Neural progenitor cell (in vitro differentiated cells): Measurements from ENCODE around the gene HSP90AA1. TPM values are rescaled to one million over a fixed set of nuclear protein-coding genes. Genes with fewer than 3 reads are reported as not detected.

Source experiments
- DNase-seq: peaks from one replicate; pipeline ENCODE4 v3.0.0-alpha.2; 2016; ENCODE audit warnings: low spot score
- H2AFZ ChIP-seq: fragments of 200-600 bp; sonication (generic); replicated peaks from 2 replicates; pipeline ENCODE4 v1.6.1; 2016; ENCODE audit warnings: antibody characterized with exemption
- H3F3A ChIP-seq: fragments of 200-600 bp; sonication (generic); 2 replicates; pipeline ENCODE4 v1.6.1; 2016; ENCODE audit warnings: antibody characterized with exemption, low read depth
- H3K27ac ChIP-seq: fragments of 200-600 bp; sonication (generic); 2 replicates; pipeline ENCODE4 v1.5.1; 2016; ENCODE audit warnings: mild to moderate bottlenecking
- H3K27me3 ChIP-seq: fragments of 200-600 bp; sonication (generic); 2 replicates; pipeline ENCODE4 v1.6.1; 2016; ENCODE audit warnings: mild to moderate bottlenecking, moderate library complexity
- H3K36me3 ChIP-seq: fragments of 200-600 bp; sonication (generic); 2 replicates; pipeline ENCODE4 v1.5.1; 2016
- H3K4me1 ChIP-seq: fragments of 200-600 bp; sonication (generic); 2 replicates; pipeline ENCODE4 v1.6.1; 2016; ENCODE audit warnings: mixed run types
- H3K4me2 ChIP-seq: fragments of 200-600 bp; sonication (generic); 2 replicates; pipeline ENCODE4 v1.6.1; 2016
- H3K4me3 ChIP-seq: fragments of 200-600 bp; sonication (generic); 2 replicates; pipeline ENCODE4 v1.5.1; 2016
- H3K79me2 ChIP-seq: fragments of 200-600 bp; sonication (generic); 2 replicates; pipeline ENCODE4 v1.6.1; 2016; ENCODE audit warnings: low read depth
- H3K9ac ChIP-seq: fragments of 200-600 bp; sonication (generic); 2 replicates; pipeline ENCODE4 v1.6.1; 2016
- H3K9me3 ChIP-seq: fragments of 200-600 bp; sonication (generic); 2 replicates; pipeline ENCODE4 v1.5.1; 2016; ENCODE audit warnings: low read depth
- H4K20me1 ChIP-seq: fragments of 200-600 bp; sonication (generic); 2 replicates; pipeline ENCODE4 v1.6.1; 2016; ENCODE audit warnings: low read depth
- H3K27ac Mint-ChIP-seq: 3 replicates; pipeline ENCODE4 v1.8.0; 2021; ENCODE audit warnings: mixed read lengths
- H3K27me3 Mint-ChIP-seq: 2 replicates; pipeline ENCODE4 v1.8.0; 2022; ENCODE audit warnings: low read depth, mild to moderate bottlenecking, inconsistent platforms, moderate library complexity, mixed read lengths; ENCODE audit not compliant: insufficient read depth
- H3K36me3 Mint-ChIP-seq: 3 replicates; pipeline ENCODE4 v1.8.0; 2021; ENCODE audit warnings: mixed read lengths
- H3K4me1 Mint-ChIP-seq: 3 replicates; pipeline ENCODE4 v1.8.0; 2021; ENCODE audit warnings: mixed read lengths
- H3K4me3 Mint-ChIP-seq: 3 replicates; pipeline ENCODE4 v1.8.0; 2021; ENCODE audit warnings: mild to moderate bottlenecking, moderate library complexity, mixed read lengths
- H3K9me3 Mint-ChIP-seq: 3 replicates; pipeline ENCODE4 v1.8.0; 2020; ENCODE audit warnings: mixed read lengths
- EZH2 ChIP-seq: fragments of 200-600 bp; sonication (generic); IDR thresholded peaks from 2 replicates; pipeline ENCODE4 v1.6.1; 2017; ENCODE audit warnings: antibody characterized with exemption, mild to moderate bottlenecking, moderate library complexity
- EZH2phosphoT487 ChIP-seq: fragments of 200-600 bp; sonication (generic); IDR thresholded peaks from 2 replicates; pipeline ENCODE4 v1.6.1; 2017; ENCODE audit warnings: antibody characterized with exemption
- total RNA-seq: library from RNA; depleted of rRNA; stranded (reverse); fragments of >200 nt; gene quantifications from 2 replicates; pipeline ENCODE4 v1.2.3, GENCODE V29; 2015; ENCODE audit warnings: low replicate concordance
- TF ChIP-seq, protein P1 (sequence below): fragments of 200-600 bp; sonication (generic); IDR thresholded peaks from 2 replicates; pipeline ENCODE4 v1.5.1; 2017; ENCODE audit warnings: antibody characterized with exemption, mild to moderate bottlenecking

HSP90AA1 gene
- total RNA-seq, 1 donor from 2014 or later: 746 TPM

DNA sequence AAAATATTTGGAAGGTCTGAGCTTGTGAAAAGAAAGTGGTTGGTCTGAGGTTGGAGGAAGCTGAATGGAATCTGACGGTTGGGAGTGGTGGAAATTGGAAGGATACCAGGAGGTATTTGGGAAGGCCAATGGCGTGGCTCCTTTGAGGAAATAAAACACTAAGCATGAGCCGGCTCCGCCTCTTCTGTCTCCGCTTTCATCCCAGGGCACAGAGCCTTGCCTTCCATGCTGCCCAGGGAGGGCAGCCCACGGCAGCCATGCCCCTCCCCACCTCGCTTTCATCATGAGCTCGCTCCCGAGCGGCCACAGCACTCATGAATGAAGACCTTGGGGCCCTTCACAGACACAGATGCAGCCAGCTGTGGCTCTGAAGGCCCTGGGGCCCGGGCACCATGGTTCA is 36.2 kb downstream of the HSP90AA1 start:
- peaks cover 6% of the 10 kb centered on the region for H3K27me3 Mint-ChIP-seq
- no peaks in the 10 kb centered on the region for H3K79me2 ChIP-seq
- peaks cover 8% of the 10 kb centered on the region for H3K4me1 Mint-ChIP-seq
- no peak overlapping the region for H3K4me2 ChIP-seq
- peak; percentile 30 for DNase-seq
- H3K4me3 Mint-ChIP-seq: no peak overlapping the region
- no peak overlapping the region for H3K27ac Mint-ChIP-seq
- H3K27ac ChIP-seq: no peak overlapping the region
- peaks cover 12% of the 10 kb centered on the region for H4K20me1 ChIP-seq
- no peaks in the 10 kb centered on the region for H3K27me3 ChIP-seq
- H3K4me1 ChIP-seq: no peaks in the 10 kb centered on the region
- peaks cover 12% of the 10 kb centered on the region for H3F3A ChIP-seq
- no peak overlapping the region for H3K9ac ChIP-seq
- peaks cover 7% of the 10 kb centered on the region for H3K36me3 ChIP-seq
- no peak overlapping the region for H3K4me3 ChIP-seq
- no peak for TF ChIP-seq EZH2
- H2AFZ ChIP-seq: no peak overlapping the region
- H3K9me3 ChIP-seq: no peaks in the 10 kb centered on the region
- no peaks in the 10 kb centered on the region for H3K9me3 Mint-ChIP-seq
- peaks cover 38% of the 10 kb centered on the region for H3K36me3 Mint-ChIP-seq

DNA sequence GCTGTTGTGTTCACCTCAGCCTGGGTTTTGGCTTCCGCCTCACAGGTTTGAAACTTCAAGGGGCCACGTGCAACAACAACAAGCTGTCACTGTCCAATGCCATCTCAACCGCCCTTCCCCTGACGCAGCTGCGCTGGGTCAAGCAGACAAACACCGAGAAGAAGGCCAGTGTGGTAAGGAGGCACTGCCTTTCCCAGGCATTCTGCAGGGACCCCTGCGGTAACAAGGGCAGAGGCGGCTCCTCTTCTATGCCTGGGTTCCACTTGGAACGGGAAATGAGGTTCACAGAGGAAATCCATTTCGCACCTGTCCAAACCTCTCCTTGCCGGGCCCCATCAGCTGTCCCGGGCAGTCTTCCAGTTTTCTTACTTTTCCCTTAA is 36.8 kb downstream of the HSP90AA1 start:
- TF ChIP-seq EZH2: no peak
- TF ChIP-seq, protein P1, sequence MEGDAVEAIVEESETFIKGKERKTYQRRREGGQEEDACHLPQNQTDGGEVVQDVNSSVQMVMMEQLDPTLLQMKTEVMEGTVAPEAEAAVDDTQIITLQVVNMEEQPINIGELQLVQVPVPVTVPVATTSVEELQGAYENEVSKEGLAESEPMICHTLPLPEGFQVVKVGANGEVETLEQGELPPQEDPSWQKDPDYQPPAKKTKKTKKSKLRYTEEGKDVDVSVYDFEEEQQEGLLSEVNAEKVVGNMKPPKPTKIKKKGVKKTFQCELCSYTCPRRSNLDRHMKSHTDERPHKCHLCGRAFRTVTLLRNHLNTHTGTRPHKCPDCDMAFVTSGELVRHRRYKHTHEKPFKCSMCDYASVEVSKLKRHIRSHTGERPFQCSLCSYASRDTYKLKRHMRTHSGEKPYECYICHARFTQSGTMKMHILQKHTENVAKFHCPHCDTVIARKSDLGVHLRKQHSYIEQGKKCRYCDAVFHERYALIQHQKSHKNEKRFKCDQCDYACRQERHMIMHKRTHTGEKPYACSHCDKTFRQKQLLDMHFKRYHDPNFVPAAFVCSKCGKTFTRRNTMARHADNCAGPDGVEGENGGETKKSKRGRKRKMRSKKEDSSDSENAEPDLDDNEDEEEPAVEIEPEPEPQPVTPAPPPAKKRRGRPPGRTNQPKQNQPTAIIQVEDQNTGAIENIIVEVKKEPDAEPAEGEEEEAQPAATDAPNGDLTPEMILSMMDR: no peak
- no peak for TF ChIP-seq EZH2phosphoT487
- H3K9me3 ChIP-seq: no peaks in the 10 kb centered on the region
- no peak overlapping the region for H3K4me3 Mint-ChIP-seq
- H3K27ac Mint-ChIP-seq: no peak overlapping the region
- no peaks in the 10 kb centered on the region for H3K4me1 ChIP-seq
- H2AFZ ChIP-seq: no peak overlapping the region
- H3K36me3 Mint-ChIP-seq: peaks cover 34% of the 10 kb centered on the region
- DNase-seq: no peak
- H4K20me1 ChIP-seq: peaks cover 18% of the 10 kb centered on the region
- H3K9ac ChIP-seq: no peak overlapping the region
- peaks cover 6% of the 10 kb centered on the region for H3K27me3 Mint-ChIP-seq
- H3F3A ChIP-seq: peaks cover 16% of the 10 kb centered on the region
- no peaks in the 10 kb centered on the region for H3K27me3 ChIP-seq
- peaks cover 5% of the 10 kb centered on the region for H3K4me1 Mint-ChIP-seq
- H3K79me2 ChIP-seq: no peaks in the 10 kb centered on the region
- H3K9me3 Mint-ChIP-seq: no peaks in the 10 kb centered on the region
- peaks cover 7% of the 10 kb centered on the region for H3K36me3 ChIP-seq
- no peak overlapping the region for H3K4me2 ChIP-seq
- no peak overlapping the region for H3K4me3 ChIP-seq
- no peak overlapping the region for H3K27ac ChIP-seq

DNA sequence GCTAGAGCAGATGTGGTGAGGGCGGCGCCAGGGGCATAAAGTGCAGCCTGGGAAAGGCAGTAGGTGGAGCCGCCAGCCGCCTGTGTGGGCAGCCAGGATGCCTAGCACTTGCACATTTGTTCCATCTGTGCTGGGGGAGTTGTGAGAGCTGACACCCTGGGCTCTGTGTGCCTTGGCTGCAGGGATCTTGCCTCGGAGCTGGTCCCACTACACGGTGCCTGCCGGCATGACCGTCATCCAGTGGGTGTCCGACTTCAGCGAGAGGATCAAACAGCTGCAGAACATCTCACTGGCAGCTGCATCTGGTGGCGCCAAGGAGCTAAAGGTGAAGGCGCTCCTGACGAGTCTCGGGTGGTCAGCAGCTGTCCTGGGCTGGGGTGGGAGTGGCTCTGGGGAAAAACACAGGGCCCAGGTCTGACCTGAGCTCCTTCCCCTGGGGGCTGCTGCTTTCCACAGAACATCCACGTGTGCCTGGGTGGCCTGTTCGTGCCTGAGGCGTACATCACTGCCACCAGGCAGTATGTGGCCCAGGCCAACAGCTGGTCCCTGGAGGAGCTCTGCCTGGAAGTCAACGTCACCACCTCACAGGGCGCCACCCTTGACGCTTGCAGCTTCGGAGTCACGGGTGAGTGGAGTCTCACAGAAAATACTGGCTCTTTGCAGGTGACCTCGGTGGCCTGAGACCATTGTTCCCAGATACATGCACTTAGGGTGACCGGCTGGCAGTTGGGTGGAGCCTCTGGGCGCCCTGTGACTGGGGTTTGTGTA is 37.4 kb downstream of the HSP90AA1 start:
- H3K4me3 Mint-ChIP-seq: no peak overlapping the region
- Histone ChIP-seq H3K36me3 (peaks cover 7% of the 10 kb centered on the region), H2AFZ (no peak overlapping the region), H3K27ac (no peak overlapping the region), H3K27me3 (no peaks in the 10 kb centered on the region), H3K79me2 (no peaks in the 10 kb centered on the region), H4K20me1 (peaks cover 20% of the 10 kb centered on the region), H3F3A (peaks cover 22% of the 10 kb centered on the region), H3K4me3 (no peak overlapping the region), H3K4me1 (no peaks in the 10 kb centered on the region), H3K9ac (no peak overlapping the region), H3K4me2 (no peak overlapping the region), H3K9me3 (no peaks in the 10 kb centered on the region)
- no peak overlapping the region for H3K27ac Mint-ChIP-seq
- H3K27me3 Mint-ChIP-seq: peaks cover 9% of the 10 kb centered on the region
- H3K9me3 Mint-ChIP-seq: no peaks in the 10 kb centered on the region
- TF ChIP-seq, protein P1: no peak
- TF ChIP-seq EZH2phosphoT487 (no peak), EZH2 (no peak)
- peaks cover 34% of the 10 kb centered on the region for H3K36me3 Mint-ChIP-seq
- DNase-seq: no peak
- peaks cover 4% of the 10 kb centered on the region for H3K4me1 Mint-ChIP-seq

DNA sequence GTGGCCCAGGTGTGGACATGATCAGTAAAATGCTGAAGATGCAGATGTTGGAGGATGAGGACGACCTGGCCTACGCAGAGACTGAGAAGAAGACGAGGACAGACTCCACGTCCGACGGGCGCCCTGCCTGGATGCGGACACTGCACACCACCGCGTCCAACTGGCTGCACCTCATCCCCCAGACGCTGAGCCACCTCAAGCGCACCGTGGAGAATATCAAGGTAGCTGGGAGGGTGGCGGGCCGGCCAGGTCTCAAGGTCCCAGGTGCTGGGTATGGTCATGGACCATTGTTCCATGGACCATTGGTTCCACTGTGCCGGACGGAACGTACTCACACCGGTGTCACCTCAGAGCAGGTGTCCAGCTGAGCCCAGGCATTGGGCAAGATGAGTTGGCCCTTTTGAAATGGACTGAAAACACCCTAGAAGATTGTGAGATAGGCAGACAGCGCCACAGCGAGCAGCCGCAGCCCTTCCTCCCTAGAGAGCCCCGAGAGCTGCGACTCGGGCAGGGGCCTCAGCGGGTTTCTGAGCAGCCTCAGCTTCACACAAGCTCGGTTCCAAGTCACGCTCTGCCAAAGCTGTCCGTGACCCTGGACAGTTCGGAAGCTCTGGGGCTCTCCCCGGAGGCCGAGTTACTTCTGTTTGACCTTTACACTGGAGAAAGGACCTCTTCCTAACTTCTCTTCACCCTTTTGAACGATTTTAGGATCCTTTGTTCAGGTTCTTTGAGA is 38.9 kb downstream of the HSP90AA1 start:
- Mint-ChIP-seq H3K4me1 (peaks cover 4% of the 10 kb centered on the region), H3K36me3 (peaks cover 42% of the 10 kb centered on the region), H3K9me3 (no peaks in the 10 kb centered on the region), H3K27ac (no peak overlapping the region), H3K4me3 (no peak overlapping the region), H3K27me3 (peaks cover 5% of the 10 kb centered on the region)
- no peak for TF ChIP-seq EZH2
- no peak for TF ChIP-seq EZH2phosphoT487
- TF ChIP-seq, protein P1: no peak
- H3K4me1 ChIP-seq: no peaks in the 10 kb centered on the region
- peaks cover 22% of the 10 kb centered on the region for H3F3A ChIP-seq
- no peak overlapping the region for H3K9ac ChIP-seq
- H3K9me3 ChIP-seq: no peaks in the 10 kb centered on the region
- H2AFZ ChIP-seq: no peak overlapping the region
- H3K27ac ChIP-seq: no peak overlapping the region
- H3K4me2 ChIP-seq: no peak overlapping the region
- peaks cover 20% of the 10 kb centered on the region for H4K20me1 ChIP-seq
- H3K79me2 ChIP-seq: no peaks in the 10 kb centered on the region
- H3K36me3 ChIP-seq: peaks cover 7% of the 10 kb centered on the region
- no peak overlapping the region for H3K4me3 ChIP-seq
- no peak for DNase-seq
- H3K27me3 ChIP-seq: no peaks in the 10 kb centered on the region
